SK-N-MC (cell line): ENCODE data around the gene PDPK1.
"Not testable (repeated sequence)": the region's sequence is repeated elsewhere in the genome, so short reads cannot be mapped to it uniquely, and the experiment has no call there.

ENCODE experiments used
- EZH2 ChIP-seq: fragments of 200-600 bp; sonication (generic); IDR thresholded peaks from one replicate; pipeline ENCODE4 v1.6.1; 2017; ENCODE audit warnings: antibody characterized with exemption
- FOXP2 ChIP-seq: optimal IDR thresholded peaks from 2 replicates; pipeline ENCODE3; 2011; ENCODE audit warnings: mild to moderate bottlenecking, moderate library complexity; ENCODE audit not compliant: insufficient read depth; ENCODE audit errors: extremely low read length, control extremely low read depth
- POLR2AphosphoS5 ChIP-seq: IDR thresholded peaks from 2 replicates; pipeline ENCODE4 v1.6.1; 2012; ENCODE audit warnings: mild to moderate bottlenecking, low read depth, low read length, borderline replicate concordance

- TF ChIP-seq POLR2AphosphoS5, EZH2, FOXP2: not testable (repeated sequence)
Measured at GRCh38 chr16:2604016-2604369, 66.2 kb downstream of the PDPK1 start.
